ENCODE data around the gene CKM.

CKM gene

GRCh38 chr19:45350477-45351058 lies 27.9 kb upstream of the CKM start:
- Histone ChIP-seq H3K9ac (ENCODE audit: low read depth, low read length) (no peak overlapping the region), H3K36me3 (ENCODE audit: insufficient read depth, low read length) (peaks cover 50% of the 10 kb centered on the region), H3K4me3 (ENCODE audit: low read depth in 1 of 2, low read length in 2 of 2) (no peak overlapping the region), H4K20me1 (ENCODE audit: insufficient read depth, low read length) (no peaks in the 10 kb centered on the region), H3K4me2 (ENCODE audit: insufficient read depth, low read length) (no peak overlapping the region), H3K27ac (ENCODE audit: low read length) (no peak overlapping the region), H3K9me3 (ENCODE audit: insufficient read depth, low read length, severe bottlenecking) (no peaks in the 10 kb centered on the region), H3K27me3 (ENCODE audit: insufficient read depth, low read length, poor library complexity) (no peaks in the 10 kb centered on the region), H3K4me1 (ENCODE audit: insufficient read depth, low read length) (no peaks in the 10 kb centered on the region), H2AFZ (ENCODE audit: low read depth, low read length) (no peak overlapping the region), H3K79me2 (ENCODE audit: insufficient read depth, low read length) (no peaks in the 10 kb centered on the region)
- no peak for DNase-seq
- no peak for ATAC-seq (ENCODE audit: insufficient read depth, low read depth)
- no peak for TF ChIP-seq CTCF (IDR thresholded peaks at IDR 0.05; ENCODE audit: borderline replicate concordance, extremely low read depth, low read length, poor library complexity, severe bottlenecking)
- TF ChIP-seq EZH2 (IDR thresholded peaks at IDR 0.05; ENCODE audit: borderline replicate concordance, low read depth, low read length, severe bottlenecking) = no peak

GRCh38 chr19:45349430-45349941 lies 26.8 kb upstream of the CKM start:
- H3K79me2 ChIP-seq (ENCODE audit: insufficient read depth, low read length) = no peaks in the 10 kb centered on the region
- no peaks in the 10 kb centered on the region for H4K20me1 ChIP-seq (ENCODE audit: insufficient read depth, low read length)
- H3K27ac ChIP-seq (ENCODE audit: low read length) = no peak overlapping the region
- ATAC-seq (ENCODE audit: insufficient read depth, low read depth) (no peak), DNase-seq (no peak)
- no peak overlapping the region for H3K4me2 ChIP-seq (ENCODE audit: insufficient read depth, low read length)
- H3K4me3 ChIP-seq (ENCODE audit: low read depth in 1 of 2, low read length in 2 of 2) = no peak overlapping the region
- no peaks in the 10 kb centered on the region for H3K27me3 ChIP-seq (ENCODE audit: insufficient read depth, low read length, poor library complexity)
- TF ChIP-seq CTCF (IDR thresholded peaks at IDR 0.05; ENCODE audit: borderline replicate concordance, extremely low read depth, low read length, poor library complexity, severe bottlenecking) (no peak), EZH2 (IDR thresholded peaks at IDR 0.05; ENCODE audit: borderline replicate concordance, low read depth, low read length, severe bottlenecking) (no peak)
- peaks cover 41% of the 10 kb centered on the region for H3K36me3 ChIP-seq (ENCODE audit: insufficient read depth, low read length)
- H3K9ac ChIP-seq (ENCODE audit: low read depth, low read length) = no peak overlapping the region
- H2AFZ ChIP-seq (ENCODE audit: low read depth, low read length) = no peak overlapping the region
- H3K9me3 ChIP-seq (ENCODE audit: insufficient read depth, low read length, severe bottlenecking) = no peaks in the 10 kb centered on the region
- no peaks in the 10 kb centered on the region for H3K4me1 ChIP-seq (ENCODE audit: insufficient read depth, low read length)

- Histone ChIP-seq H3K4me2 (ENCODE audit: insufficient read depth, low read length) (no peak overlapping the region), H3K36me3 (ENCODE audit: insufficient read depth, low read length) (peaks cover 37% of the 10 kb centered on the region), H3K9me3 (ENCODE audit: insufficient read depth, low read length, severe bottlenecking) (no peaks in the 10 kb centered on the region), H3K9ac (ENCODE audit: low read depth, low read length) (no peak overlapping the region), H4K20me1 (ENCODE audit: insufficient read depth, low read length) (no peaks in the 10 kb centered on the region), H3K27me3 (ENCODE audit: insufficient read depth, low read length, poor library complexity) (no peaks in the 10 kb centered on the region), H3K27ac (ENCODE audit: low read length) (no peak overlapping the region), H2AFZ (ENCODE audit: low read depth, low read length) (no peak overlapping the region), H3K79me2 (ENCODE audit: insufficient read depth, low read length) (no peaks in the 10 kb centered on the region), H3K4me1 (ENCODE audit: insufficient read depth, low read length) (no peaks in the 10 kb centered on the region), H3K4me3 (ENCODE audit: low read depth in 1 of 2, low read length in 2 of 2) (no peak overlapping the region)
- ATAC-seq (ENCODE audit: insufficient read depth, low read depth) (no peak), DNase-seq (no peak)
- TF ChIP-seq CTCF (IDR thresholded peaks at IDR 0.05; ENCODE audit: borderline replicate concordance, extremely low read depth, low read length, poor library complexity, severe bottlenecking) = no peak
- TF ChIP-seq EZH2 (IDR thresholded peaks at IDR 0.05; ENCODE audit: borderline replicate concordance, low read depth, low read length, severe bottlenecking) = no peak
Observed at GRCh38 chr19:45349126-45349415, 26.4 kb upstream of the CKM start.
